ENCODE data around the gene AP3S1. TPM values are rescaled to one million over a fixed set of nuclear protein-coding genes. Genes with fewer than 3 reads are reported as not detected.
"Not testable (repeated sequence)": the region's sequence is repeated elsewhere in the genome, so short reads cannot be mapped to it uniquely, and the experiment has no call there.

Gene AP3S1
- total RNA-seq, 1 experiment from 2014 or later: 188 TPM

DNA sequence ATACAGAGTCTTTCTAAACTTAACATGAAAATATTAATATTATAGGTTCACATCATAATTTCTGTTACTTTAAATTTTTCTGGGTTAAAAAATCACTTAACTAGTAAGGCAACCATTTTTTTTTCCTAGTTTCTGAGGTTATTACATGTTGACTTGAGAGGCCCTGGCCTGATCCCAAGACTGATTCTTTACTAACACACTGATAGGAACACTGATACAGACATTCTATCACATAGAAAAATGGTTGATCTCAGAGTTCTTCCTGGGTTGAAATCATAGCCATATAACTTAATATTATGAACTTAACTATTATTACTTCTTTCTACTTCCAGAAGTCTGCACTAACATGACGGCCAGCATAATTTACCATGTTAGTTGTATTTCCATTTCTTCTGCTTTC is 43.0 kb downstream of the AP3S1 start:
- no peak overlapping the region for H3K9ac ChIP-seq (ENCODE audit: low read length)
- no peak overlapping the region for H3K4me2 ChIP-seq (ENCODE audit: low read depth, low read length, poor library complexity, severe bottlenecking)
- H3K9me3 ChIP-seq (ENCODE audit: low read length): no peaks in the 10 kb centered on the region
- H3K27me3 ChIP-seq (ENCODE audit: low read length): no peaks in the 10 kb centered on the region
- H3K79me2 ChIP-seq (ENCODE audit: low read length): peaks cover 95% of the 10 kb centered on the region
- H3K4me3 ChIP-seq (ENCODE audit: low read length): no peak overlapping the region
- no peak overlapping the region for H3K27ac ChIP-seq (ENCODE audit: low read length)
- DNase-seq: no peak
- H4K20me1 ChIP-seq (ENCODE audit: insufficient read depth, low read depth, low read length): no peaks in the 10 kb centered on the region
- H3K9me2 ChIP-seq (replicated peaks; ENCODE audit: insufficient read depth, low read length): no peaks in the 10 kb centered on the region
- no peak overlapping the region for H2AFZ ChIP-seq (ENCODE audit: low read length)
- H3K36me3 ChIP-seq (ENCODE audit: insufficient read depth, low read length): peaks cover 2% of the 10 kb centered on the region
- peaks cover 7% of the 10 kb centered on the region; the same call in 1 of the 2 replicates for H3K4me1 ChIP-seq (ENCODE audit: low read length)

DNA sequence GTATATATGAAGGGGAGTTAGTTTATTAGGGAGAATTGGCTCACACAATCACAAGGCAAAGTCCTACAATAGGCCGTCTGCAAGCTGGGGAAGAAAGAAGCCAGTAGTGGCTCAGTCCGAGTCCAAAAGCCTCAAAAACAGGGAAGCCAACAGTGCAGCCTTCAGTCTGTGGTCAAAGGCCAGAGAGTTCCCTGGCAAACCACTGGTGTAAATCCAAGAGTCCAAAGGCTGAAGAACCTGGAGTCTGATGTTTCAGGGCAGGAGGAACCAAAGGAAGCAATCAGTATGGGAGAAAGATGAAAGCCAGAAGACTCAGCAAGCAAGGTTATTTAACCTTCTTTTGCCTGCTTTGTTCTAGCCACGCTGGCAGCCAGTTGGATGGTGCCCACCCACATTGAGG is 43.5 kb downstream of the AP3S1 start:
- not testable (repeated sequence) for H3K27ac ChIP-seq (ENCODE audit: low read length)

DNA sequence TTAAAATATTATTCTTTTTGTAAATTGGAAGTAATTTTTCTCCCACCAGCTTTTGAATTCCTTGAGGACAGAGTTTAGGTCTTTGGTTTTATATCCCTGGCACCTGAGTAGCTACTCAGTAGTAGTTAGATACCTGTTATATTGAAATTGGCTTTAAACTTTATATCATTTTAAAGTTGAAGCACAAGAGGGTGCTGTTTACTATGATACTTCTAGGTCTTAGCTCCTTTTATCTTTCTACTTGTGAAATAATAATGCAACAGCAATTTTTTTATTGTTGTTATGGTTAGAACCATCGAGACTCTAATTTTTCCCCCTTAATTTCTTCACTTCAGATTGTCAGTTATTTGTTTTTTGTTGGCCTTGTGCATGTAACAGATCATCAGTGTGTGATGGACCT is 46.3 kb downstream of the AP3S1 start:
- peaks cover 7% of the 10 kb centered on the region; the same call in 1 of the 2 replicates for H3K4me1 ChIP-seq (ENCODE audit: low read length)
- H3K4me3 ChIP-seq (ENCODE audit: low read length): no peak overlapping the region
- H3K9me2 ChIP-seq (replicated peaks; ENCODE audit: insufficient read depth, low read length): no peaks in the 10 kb centered on the region
- no peaks in the 10 kb centered on the region for H3K9me3 ChIP-seq (ENCODE audit: low read length)
- H3K27ac ChIP-seq (ENCODE audit: low read length): no peak overlapping the region
- no peak overlapping the region for H2AFZ ChIP-seq (ENCODE audit: low read length)
- H3K9ac ChIP-seq (ENCODE audit: low read length): no peak overlapping the region
- no peaks in the 10 kb centered on the region; the same call in 1 of the 2 replicates for H3K36me3 ChIP-seq (ENCODE audit: insufficient read depth, low read length)
- no peaks in the 10 kb centered on the region for H3K27me3 ChIP-seq (ENCODE audit: low read length)
- DNase-seq: peak; percentile 64
- H4K20me1 ChIP-seq (ENCODE audit: insufficient read depth, low read depth, low read length): no peaks in the 10 kb centered on the region
- H3K4me2 ChIP-seq (ENCODE audit: low read depth, low read length, poor library complexity, severe bottlenecking): no peak overlapping the region
- peaks cover 90% of the 10 kb centered on the region for H3K79me2 ChIP-seq (ENCODE audit: low read length)

More for the DNA sequence above, 43.5 kb downstream of the AP3S1 start:
- not testable (repeated sequence) for H2AFZ ChIP-seq (ENCODE audit: low read length); H3K4me1 ChIP-seq (ENCODE audit: low read length); H3K9me2 ChIP-seq (replicated peaks; ENCODE audit: insufficient read depth, low read length); H3K9ac ChIP-seq (ENCODE audit: low read length); H4K20me1 ChIP-seq (ENCODE audit: insufficient read depth, low read depth, low read length); H3K4me3 ChIP-seq (ENCODE audit: low read length); H3K27me3 ChIP-seq (ENCODE audit: low read length); H3K4me2 ChIP-seq (ENCODE audit: low read depth, low read length, poor library complexity, severe bottlenecking); DNase-seq; H3K36me3 ChIP-seq (ENCODE audit: insufficient read depth, low read length); H3K9me3 ChIP-seq (ENCODE audit: low read length)
- H3K79me2 ChIP-seq (ENCODE audit: low read length): peaks cover 95% of the 10 kb centered on the region

DNA sequence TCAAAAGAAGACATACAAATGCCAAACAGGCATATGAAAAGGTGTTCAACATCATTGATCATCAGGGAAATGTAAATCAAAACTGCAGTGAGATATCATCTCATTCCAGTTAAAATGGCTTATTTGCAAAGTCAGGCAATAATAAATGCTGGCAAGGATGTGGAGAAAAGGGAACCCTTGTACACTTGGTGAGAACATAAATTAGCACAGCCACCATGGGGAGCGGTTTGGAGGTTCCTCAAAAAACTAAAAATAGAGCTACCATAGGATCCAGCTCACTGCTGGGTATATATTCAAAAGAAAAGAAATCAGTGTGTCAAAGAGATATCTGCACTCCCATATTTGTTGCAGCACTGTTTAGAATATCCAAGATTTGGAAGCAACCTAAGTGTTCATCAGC is 50.3 kb downstream of the AP3S1 start:
- Histone ChIP-seq H4K20me1 (ENCODE audit: insufficient read depth, low read depth, low read length) (no peaks in the 10 kb centered on the region), H3K4me2 (ENCODE audit: low read depth, low read length, poor library complexity, severe bottlenecking) (no peak overlapping the region), H3K4me3 (ENCODE audit: low read length) (no peak overlapping the region), H3K4me1 (ENCODE audit: low read length) (peaks cover 20% of the 10 kb centered on the region), H3K9ac (ENCODE audit: low read length) (no peak overlapping the region), H3K36me3 (ENCODE audit: insufficient read depth, low read length) (peaks cover 18% of the 10 kb centered on the region; the same call in 1 of the 2 replicates), H2AFZ (ENCODE audit: low read length) (no peak overlapping the region), H3K27me3 (ENCODE audit: low read length) (no peaks in the 10 kb centered on the region), H3K27ac (ENCODE audit: low read length) (no peak overlapping the region), H3K9me3 (ENCODE audit: low read length) (no peaks in the 10 kb centered on the region), H3K9me2 (replicated peaks; ENCODE audit: insufficient read depth, low read length) (no peaks in the 10 kb centered on the region), H3K79me2 (ENCODE audit: low read length) (peaks cover 86% of the 10 kb centered on the region)
- DNase-seq: no peak

DNA sequence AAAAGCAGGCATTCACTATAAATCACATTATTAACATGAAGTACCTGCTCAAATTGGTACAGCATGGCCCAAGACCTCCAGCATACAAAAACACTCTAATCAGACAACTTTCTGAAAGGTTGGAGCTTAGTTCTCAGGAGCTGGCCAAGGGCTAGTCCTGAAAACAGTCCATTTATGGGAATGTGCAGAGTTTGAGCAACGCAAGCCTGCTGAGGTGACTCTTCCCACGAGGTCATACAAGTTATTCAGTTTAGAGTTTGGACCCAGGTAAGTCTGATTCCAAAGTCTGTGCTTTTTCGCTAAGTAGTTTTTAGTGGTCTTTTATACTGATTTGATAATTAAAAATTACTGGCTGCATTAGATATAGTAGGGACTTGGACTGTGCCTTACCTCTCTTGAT is 52.6 kb downstream of the AP3S1 start:
- Histone ChIP-seq H3K79me2 (ENCODE audit: low read length) (peaks cover 79% of the 10 kb centered on the region), H3K9me2 (replicated peaks; ENCODE audit: insufficient read depth, low read length) (no peaks in the 10 kb centered on the region), H3K4me2 (ENCODE audit: low read depth, low read length, poor library complexity, severe bottlenecking) (no peak overlapping the region), H3K27ac (ENCODE audit: low read length) (no peak overlapping the region), H3K4me1 (ENCODE audit: low read length) (peaks cover 13% of the 10 kb centered on the region), H3K36me3 (ENCODE audit: insufficient read depth, low read length) (peaks cover 26% of the 10 kb centered on the region), H3K9ac (ENCODE audit: low read length) (no peak overlapping the region), H3K9me3 (ENCODE audit: low read length) (no peaks in the 10 kb centered on the region), H3K27me3 (ENCODE audit: low read length) (no peaks in the 10 kb centered on the region), H4K20me1 (ENCODE audit: insufficient read depth, low read depth, low read length) (no peaks in the 10 kb centered on the region), H2AFZ (ENCODE audit: low read length) (no peak overlapping the region), H3K4me3 (ENCODE audit: low read length) (no peak overlapping the region)
- no peak for DNase-seq

DNA sequence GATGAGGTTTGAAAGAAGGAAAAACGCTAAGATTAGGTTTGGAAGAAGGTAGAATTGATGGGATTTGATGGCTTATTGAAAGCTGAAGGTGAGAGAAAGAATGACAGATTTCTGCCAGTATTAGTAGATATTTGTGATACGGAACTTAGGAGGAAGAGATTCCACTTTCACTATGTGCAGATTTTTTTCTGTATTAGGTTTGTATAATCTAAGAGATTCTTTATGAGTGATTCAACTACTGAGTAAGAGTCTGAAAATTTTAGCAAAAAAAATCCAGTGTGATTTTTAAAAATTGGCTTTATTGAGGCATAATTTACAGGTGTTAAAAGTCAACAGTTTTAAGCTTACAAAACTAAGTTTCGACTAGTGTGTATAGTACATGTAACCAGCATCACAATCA is 54.1 kb downstream of the AP3S1 start:
- Histone ChIP-seq H3K4me3 (ENCODE audit: low read length) (no peak overlapping the region), H3K27me3 (ENCODE audit: low read length) (no peaks in the 10 kb centered on the region), H3K9me3 (ENCODE audit: low read length) (no peaks in the 10 kb centered on the region), H3K9ac (ENCODE audit: low read length) (no peak overlapping the region), H2AFZ (ENCODE audit: low read length) (no peak overlapping the region), H3K27ac (ENCODE audit: low read length) (0 out of 2 replicates have a peak overlapping the region, but pooled peaks have one; percentile 6), H3K4me2 (ENCODE audit: low read depth, low read length, poor library complexity, severe bottlenecking) (no peak overlapping the region), H4K20me1 (ENCODE audit: insufficient read depth, low read depth, low read length) (no peaks in the 10 kb centered on the region), H3K9me2 (replicated peaks; ENCODE audit: insufficient read depth, low read length) (no peaks in the 10 kb centered on the region), H3K4me1 (ENCODE audit: low read length) (peaks cover 13% of the 10 kb centered on the region), H3K79me2 (ENCODE audit: low read length) (peaks cover 78% of the 10 kb centered on the region), H3K36me3 (ENCODE audit: insufficient read depth, low read length) (peaks cover 29% of the 10 kb centered on the region)
- no peak for DNase-seq

DNA sequence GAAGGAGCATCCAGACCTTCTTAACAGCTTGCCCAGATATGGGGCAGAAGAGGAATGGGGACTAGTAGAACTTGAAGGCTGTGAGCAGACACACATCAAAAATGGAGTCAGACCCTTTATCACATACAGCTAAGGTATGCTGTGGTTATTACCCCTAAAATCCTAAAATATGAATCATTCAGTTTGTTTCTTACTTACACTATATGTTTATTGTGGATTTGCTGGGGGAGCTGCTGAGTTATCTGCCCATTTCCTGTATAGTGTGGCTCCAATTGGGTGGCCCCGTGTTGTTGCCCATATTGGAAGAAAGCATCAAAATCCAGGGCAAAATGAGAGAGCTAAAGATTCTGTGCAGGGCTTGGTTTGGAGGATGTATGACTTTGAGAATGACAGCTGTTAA is 56.9 kb downstream of the AP3S1 start:
- Histone ChIP-seq H2AFZ (ENCODE audit: low read length) (no peak overlapping the region), H3K4me2 (ENCODE audit: low read depth, low read length, poor library complexity, severe bottlenecking) (no peak overlapping the region), H3K79me2 (ENCODE audit: low read length) (peaks cover 77% of the 10 kb centered on the region), H3K9ac (ENCODE audit: low read length) (no peak overlapping the region), H3K9me3 (ENCODE audit: low read length) (no peaks in the 10 kb centered on the region), H4K20me1 (ENCODE audit: insufficient read depth, low read depth, low read length) (no peaks in the 10 kb centered on the region), H3K27me3 (ENCODE audit: low read length) (no peaks in the 10 kb centered on the region), H3K36me3 (ENCODE audit: insufficient read depth, low read length) (peaks cover 29% of the 10 kb centered on the region), H3K4me3 (ENCODE audit: low read length) (no peak overlapping the region), H3K4me1 (ENCODE audit: low read length) (peaks cover 25% of the 10 kb centered on the region), H3K9me2 (replicated peaks; ENCODE audit: insufficient read depth, low read length) (no peaks in the 10 kb centered on the region), H3K27ac (ENCODE audit: low read length) (no peak overlapping the region)
- DNase-seq: no peak

DNA sequence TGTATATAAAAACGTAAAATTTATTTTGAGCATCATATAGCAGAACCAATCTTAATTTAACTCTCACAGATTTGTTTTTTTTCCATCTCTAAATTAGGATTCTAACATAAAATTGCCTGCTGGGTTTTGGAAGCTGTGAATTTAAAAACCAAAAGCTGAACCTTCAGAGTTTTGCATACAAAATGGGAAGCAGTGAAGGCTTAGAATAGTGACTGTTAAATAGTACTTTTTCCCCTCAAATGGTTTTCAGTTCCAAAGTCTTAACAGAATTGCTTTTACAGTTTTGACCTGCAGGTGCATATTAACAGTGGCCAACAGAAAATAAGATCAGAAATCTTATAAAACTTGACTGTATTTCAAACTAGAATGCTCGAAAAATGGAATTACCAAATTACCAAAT is 65.4 kb downstream of the AP3S1 start:
- peak overlapping the region; percentile 38; the same call in 1 of the 2 replicates for H3K9ac ChIP-seq (ENCODE audit: low read length)
- peaks cover 69% of the 10 kb centered on the region for H3K79me2 ChIP-seq (ENCODE audit: low read length)
- peaks cover 59% of the 10 kb centered on the region for H3K4me1 ChIP-seq (ENCODE audit: low read length)
- H3K27ac ChIP-seq (ENCODE audit: low read length): peak overlapping the region; percentile 92
- H3K9me3 ChIP-seq (ENCODE audit: low read length): no peaks in the 10 kb centered on the region
- H3K4me3 ChIP-seq (ENCODE audit: low read length): peak overlapping the region; percentile 34
- no peaks in the 10 kb centered on the region for H3K27me3 ChIP-seq (ENCODE audit: low read length)
- H3K36me3 ChIP-seq (ENCODE audit: insufficient read depth, low read length): peaks cover 14% of the 10 kb centered on the region
- peak overlapping the region; percentile 67 for H3K4me2 ChIP-seq (ENCODE audit: low read depth, low read length, poor library complexity, severe bottlenecking)
- no peaks in the 10 kb centered on the region; the same call in 1 of the 2 replicates for H3K9me2 ChIP-seq (replicated peaks; ENCODE audit: insufficient read depth, low read length)
- H4K20me1 ChIP-seq (ENCODE audit: insufficient read depth, low read depth, low read length): no peaks in the 10 kb centered on the region
- DNase-seq: peak; percentile 90
- H2AFZ ChIP-seq (ENCODE audit: low read length): no peak overlapping the region
